LNCAP (cell line): ENCODE data around the gene HIF1AN.

Experiments used
- CTCF ChIP-seq: fragments of 450-650 bp; IDR thresholded peaks from 2 replicates; pipeline ENCODE4 v1.5.1; 2017; ENCODE audit warnings: mild to moderate bottlenecking

Gene HIF1AN

GRCh38 chr10:100522945-100523344, 12.8 kb upstream of the HIF1AN start:
- TF ChIP-seq CTCF, result no peak

GRCh38 chr10:100524206-100524605, 11.5 kb upstream of the HIF1AN start:
- TF ChIP-seq CTCF, result no peak

- no peak for TF ChIP-seq CTCF
Observed at GRCh38 chr10:100524638-100525037, 11.1 kb upstream of the HIF1AN start.

DNA sequence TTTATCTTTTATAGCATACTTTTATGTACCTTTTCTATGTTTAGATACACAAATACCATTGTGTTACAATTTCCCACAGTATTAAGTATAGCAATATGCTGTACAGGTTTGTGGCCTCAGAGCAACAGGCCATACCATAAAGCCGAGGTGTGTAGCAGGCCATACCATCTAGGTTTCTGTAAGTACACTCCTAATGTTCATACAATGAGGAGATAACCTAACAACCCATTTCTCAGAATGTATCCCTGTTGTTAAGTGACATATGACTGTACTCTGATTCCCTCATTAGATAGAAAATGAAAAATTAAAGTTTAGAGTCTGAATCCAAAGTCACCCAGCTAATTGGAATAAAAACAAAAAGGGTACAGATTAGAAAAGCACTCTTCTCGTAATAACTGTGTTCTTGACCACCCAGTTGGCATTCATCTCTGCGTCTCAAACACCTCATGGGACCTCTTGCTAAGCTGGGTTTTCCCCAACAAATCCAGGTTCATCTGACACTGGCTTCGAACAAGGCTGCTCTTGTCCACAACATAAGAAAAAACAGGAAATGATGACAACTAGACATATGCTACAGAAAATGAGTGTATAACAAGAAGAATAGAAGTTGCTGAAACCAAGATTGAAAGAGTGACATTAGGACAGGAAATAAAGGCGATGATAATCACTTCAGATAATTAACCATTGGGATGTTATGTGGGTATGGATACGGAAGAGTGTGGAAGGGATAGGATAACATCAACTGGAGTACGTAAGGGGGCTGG, 7.4 kb upstream of the HIF1AN start:
- TF ChIP-seq CTCF, result no peak

GRCh38 chr10:100528921-100529474, 6.7 kb upstream of the HIF1AN start:
- TF ChIP-seq CTCF, result no peak

- TF ChIP-seq CTCF, result no peak
Observed at GRCh38 chr10:100529475-100530298, 6.1 kb upstream of the HIF1AN start, which contains the start of gene NDUFB8. NDUFB8 (minus strand) TSS chr10:100529871; CDS start chr10:100529851, 20 bp downstream.

DNA sequence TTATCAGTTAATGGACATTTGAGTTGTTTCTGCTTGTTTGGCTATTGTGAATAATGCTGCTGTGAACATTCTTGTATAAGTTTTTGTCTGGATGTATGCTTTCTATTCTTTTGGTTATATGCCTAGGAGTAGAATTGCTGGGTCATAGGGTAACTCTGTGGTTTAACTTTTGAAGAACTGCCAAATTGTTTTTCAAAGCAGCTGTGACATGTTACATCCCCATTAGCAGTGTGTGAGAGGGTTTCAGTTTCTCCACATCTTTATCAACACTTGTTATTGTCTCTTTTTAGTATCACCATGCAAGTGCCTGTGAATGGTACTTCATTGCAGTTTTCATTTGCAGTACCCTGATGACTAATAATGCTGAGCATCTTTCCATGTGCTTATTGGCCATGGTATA, 4.0 kb upstream of the HIF1AN start:
- no peak for TF ChIP-seq CTCF
